Ishikawa (cell line): Measurements from ENCODE around the gene SLC27A5.

Experiments
- CEBPB ChIP-seq: IDR thresholded peaks from 2 replicates; pipeline ENCODE4 v1.6.1; 2012
- EGR1 ChIP-seq: IDR thresholded peaks from 2 replicates; pipeline ENCODE4 v1.6.1; 2012
- EP300 ChIP-seq: IDR thresholded peaks from 2 replicates; pipeline ENCODE4 v1.6.1; 2012; ENCODE audit warnings: borderline replicate concordance
- FOXM1 ChIP-seq: IDR thresholded peaks from 2 replicates; pipeline ENCODE4 v1.6.1; 2012; ENCODE audit warnings: low read depth, borderline replicate concordance
- RAD21 ChIP-seq: IDR thresholded peaks from 2 replicates; pipeline ENCODE4 v1.6.1; 2012; ENCODE audit warnings: low read depth
- REST ChIP-seq: IDR thresholded peaks from 2 replicates; pipeline ENCODE4 v1.6.1; 2012; ENCODE audit warnings: low read depth, mild to moderate bottlenecking
- TAF1 ChIP-seq: IDR thresholded peaks from 2 replicates; pipeline ENCODE4 v1.6.1; 2012; ENCODE audit warnings: low read depth, mild to moderate bottlenecking
- YY1 ChIP-seq: IDR thresholded peaks from 2 replicates; pipeline ENCODE4 v1.6.1; 2012; ENCODE audit warnings: low read depth
- ZBTB7A ChIP-seq: IDR thresholded peaks from 2 replicates; pipeline ENCODE4 v1.6.1; 2012; ENCODE audit warnings: low read depth
- TF ChIP-seq, protein P1 (sequence below): IDR thresholded peaks from 2 replicates; pipeline ENCODE4 v1.6.1; 2012

DNA sequence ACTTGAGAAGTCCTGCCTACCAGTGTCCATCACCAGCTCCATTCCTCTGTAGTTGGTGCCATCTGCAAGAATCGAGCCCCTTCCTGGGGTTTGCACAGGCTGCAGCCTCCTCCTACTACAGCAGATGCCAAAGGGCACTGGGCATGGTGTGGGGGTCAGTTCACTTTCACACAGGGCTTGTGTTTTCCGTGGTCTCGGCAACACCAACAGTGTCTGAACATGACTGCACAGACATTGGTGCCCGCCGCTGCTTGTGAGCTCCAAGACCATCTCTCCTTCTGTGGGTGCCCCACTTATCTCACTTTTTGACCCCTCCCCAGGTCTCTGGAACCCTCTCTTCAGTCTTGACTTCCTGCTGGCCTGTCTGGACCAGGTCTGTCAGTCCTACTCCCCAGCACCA, 20.4 kb downstream of the SLC27A5 start:
- TF ChIP-seq EP300 (no peak), REST (no peak), CEBPB (no peak), TAF1 (no peak), FOXM1 (no peak), ZBTB7A (no peak), YY1 (no peak), RAD21 (no peak), EGR1 (no peak)
- TF ChIP-seq, protein P1, sequence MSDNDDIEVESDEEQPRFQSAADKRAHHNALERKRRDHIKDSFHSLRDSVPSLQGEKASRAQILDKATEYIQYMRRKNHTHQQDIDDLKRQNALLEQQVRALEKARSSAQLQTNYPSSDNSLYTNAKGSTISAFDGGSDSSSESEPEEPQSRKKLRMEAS = no peak
